ENCODE measurements around the gene SH2D1B.
A peak's percentile ranks its signal among the peaks of the same experiment; 100 is the strongest.

The SH2D1B gene

DNA sequence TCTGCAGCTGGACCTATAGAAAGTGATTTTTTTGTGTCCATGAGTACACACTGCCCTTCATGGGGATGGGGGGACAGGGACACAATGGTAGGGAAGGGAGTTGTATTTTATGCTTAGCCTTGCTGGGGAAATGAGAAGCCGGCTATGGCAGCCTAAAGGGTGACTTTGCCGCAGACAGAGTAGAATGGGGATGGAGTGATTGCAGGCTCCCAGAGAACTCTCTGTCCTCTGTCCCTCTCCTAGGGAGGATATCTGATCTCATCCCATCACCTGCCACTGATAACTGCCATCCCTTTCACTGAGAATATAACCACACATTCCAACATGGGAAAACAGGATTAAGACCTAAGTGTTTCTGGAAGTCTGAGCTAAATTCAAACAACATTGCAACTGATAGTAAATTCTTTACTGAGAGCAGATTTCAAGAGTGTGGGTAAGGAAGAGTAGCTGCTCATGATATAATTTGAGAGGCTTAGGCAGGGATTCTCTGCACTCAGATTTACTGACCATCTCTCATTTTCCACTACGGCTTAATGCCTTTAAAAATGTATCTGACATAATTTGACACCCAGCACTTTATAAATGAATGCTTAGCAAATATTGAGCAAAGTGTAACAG lies 13.9 kb downstream of the SH2D1B start:
- DNase-seq, result no peak

DNA sequence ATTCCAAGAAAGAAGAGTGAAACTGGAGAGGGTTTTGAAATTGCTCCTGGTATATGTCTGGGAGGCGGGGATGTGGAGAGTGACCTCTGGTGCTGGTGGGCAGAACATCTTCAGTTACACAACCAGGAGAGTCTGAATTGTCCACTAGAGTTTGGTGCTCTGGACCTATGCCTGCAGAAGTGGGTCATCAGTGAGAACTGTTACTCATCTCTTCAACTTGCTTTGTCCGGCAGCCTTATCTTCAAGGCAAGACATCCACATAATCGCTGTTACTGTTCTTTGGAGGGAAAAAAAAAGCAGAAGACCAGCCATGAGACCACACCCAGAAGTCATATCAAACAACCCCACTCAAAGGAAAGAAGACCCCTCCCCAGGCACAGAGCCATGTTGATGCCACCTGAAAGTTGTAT lies 14.9 kb downstream of the SH2D1B start:
- no peak for DNase-seq

DNA sequence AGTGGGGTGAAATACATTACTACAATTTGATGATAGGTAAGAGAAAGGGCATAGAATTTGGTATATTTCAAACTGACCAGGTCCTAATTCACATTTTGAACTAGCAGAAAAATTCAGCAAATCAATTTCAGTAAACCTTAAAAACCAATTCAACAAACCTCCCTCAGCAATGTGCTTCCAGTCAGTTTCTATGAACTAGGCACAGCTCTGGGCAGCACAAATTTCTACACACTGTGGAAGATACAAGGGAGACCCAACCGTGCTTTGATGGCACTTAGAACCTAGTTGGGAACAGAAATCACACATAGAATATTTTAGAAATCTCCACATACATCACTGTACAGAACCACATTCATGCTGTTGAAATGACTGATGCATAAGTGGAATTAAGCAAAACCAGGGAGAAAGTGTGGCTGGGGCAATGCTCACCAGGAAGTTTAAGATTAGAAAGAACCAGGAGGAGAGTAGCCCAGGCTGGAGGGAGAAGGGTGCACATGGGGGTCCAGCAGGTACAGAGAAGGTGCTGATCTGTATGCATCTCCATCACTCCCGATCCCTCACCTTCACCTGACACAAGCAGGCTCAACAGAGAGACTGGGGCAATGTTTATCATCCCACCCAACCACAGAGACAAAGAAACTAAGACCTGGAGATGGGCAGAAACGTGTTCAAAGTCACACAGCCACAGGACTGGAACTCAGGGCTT lies 15.6 kb downstream of the SH2D1B start:
- no peak for DNase-seq

DNA sequence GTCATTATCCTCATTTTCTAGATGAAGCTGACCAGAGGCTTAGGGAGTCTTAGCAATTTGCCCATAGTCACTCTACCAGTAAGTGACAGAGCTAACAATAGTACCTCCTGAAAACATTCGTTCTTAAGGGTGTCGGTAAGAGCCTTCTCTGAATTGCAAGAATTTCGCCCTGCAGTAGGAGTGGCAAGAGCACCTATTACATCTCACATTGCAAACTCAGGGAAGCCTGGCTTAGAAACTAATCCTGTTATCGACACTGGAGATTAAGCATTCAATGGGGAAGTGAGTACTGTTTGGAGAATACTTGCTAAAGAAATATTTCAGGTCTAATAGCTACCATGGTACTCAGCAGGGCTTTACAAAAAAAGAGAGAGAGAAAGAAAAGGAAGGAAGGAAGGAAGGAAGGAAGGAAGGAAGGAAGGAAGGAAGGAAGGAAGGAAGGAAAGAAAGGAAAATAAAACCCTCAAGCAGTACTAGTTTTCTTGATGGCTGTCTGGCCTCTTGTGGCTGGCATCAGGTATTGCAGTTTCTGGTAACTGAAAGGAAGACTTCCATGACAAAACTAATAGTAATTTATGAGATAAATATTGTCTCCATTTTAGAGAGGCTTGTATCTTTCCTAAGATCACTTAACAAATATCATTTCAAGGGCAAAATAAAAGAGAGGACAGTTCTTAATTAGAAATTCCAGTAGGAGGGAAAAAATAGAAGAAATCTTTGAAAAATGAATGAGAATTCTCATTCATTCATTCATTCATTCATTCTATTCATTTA lies 20.0 kb downstream of the SH2D1B start:
- DNase-seq, result peak; percentile 71

DNA sequence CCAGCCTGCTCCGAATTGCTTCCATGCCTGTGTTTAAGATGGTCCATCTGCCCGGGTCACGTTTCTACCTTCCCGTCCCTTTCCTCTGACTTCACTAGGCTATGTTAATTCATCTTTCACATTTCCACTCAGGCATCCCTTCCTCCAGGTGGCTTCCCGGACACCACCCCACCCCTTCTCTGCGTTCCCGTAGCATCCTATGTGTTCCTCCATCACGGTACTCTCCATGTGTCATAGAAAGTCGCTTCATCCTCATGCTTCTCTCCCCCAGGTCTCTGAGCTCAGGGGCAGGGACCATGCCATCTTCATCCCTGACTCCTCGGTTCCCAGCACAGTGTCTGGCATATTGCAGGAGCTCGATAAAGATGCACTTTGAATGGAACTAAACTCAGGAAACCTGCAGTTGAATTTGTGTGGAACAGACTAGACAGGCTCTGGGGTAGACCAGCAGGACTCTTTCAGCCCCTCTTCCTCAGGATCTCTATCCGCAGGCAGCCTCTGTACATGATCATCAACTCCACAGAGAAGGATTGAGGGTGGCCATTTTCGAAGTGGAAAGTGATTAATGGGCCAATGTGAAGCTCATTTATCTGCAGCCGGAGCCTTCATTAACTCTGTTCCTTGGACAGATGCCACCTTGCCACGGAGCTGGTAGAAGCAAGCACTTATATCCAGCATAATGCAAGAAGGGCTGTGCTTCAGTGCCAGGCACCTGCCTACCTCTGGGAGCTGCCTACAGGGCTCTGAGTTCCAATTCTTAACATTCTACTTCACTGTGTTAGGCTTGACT lies 21.3 kb downstream of the SH2D1B start:
- DNase-seq, result no peak

- no peak for DNase-seq
Observed at GRCh38 chr1:162389971-162390370, 22.0 kb downstream of the SH2D1B start.

DNA sequence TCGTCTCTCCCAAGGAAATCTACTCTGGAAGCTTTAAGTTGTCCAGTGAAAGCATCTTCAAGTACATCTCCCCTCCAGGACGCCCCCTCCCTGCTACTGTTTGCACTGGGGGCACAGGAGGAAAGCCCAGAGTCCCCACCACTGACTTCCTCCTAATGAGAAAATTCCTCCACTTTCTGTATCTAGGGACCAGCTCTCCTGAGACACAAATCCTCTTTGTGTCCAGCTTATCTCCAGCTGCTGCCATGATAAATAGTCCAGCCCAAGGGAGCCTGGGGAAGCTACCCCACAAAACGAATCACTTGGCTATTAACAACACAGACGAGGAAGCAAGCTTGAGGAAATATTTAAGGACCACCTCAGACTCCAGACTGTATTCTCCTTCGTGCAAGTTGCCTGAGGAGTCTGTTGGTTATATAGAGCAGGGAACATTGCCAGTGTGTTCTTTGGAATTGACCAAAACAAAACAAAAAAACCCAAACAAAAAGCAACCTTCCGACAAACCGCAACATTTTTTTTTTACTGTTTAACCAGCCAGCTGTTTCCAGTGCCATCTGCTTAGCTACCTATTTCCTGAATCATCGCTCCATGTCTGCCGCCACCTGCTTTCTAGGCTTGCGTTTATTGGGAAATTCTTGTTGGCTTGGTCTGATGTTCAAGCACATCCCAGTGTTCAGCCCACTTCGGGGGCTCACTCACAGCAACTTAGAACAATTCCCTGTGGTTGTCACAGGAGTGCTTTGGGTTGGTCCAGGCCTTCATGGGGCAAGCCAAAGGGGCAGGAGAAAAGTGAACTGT lies 22.7 kb downstream of the SH2D1B start:
- peak; percentile 32 for DNase-seq

GRCh38 chr1:162388615-162389014 lies 23.3 kb downstream of the SH2D1B start:
- no peak for DNase-seq

DNA sequence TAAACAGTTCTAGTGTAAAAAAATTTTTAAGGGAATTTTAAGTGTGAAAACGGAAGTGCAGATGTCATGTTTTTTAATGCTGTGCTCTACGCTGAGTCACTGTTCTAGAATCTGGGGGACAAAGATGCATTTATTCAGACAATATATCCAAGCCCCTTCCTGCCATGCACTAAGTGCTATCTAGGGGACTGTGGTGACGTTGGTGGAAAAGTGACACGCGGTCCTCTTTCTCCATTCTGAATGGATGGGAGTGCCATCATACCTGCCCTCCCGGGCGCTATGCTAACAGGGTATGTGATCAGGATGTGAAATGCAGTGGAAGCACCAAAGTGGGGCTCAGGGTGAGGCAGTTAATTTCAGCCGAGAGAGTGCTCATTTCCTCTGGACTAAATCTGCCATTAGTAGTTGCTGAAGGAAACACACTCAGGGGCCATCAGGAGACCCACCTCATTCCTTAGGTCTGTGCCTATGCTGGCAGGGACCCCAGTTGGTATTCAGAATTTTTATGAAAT lies 23.8 kb downstream of the SH2D1B start:
- no peak for DNase-seq

DNA sequence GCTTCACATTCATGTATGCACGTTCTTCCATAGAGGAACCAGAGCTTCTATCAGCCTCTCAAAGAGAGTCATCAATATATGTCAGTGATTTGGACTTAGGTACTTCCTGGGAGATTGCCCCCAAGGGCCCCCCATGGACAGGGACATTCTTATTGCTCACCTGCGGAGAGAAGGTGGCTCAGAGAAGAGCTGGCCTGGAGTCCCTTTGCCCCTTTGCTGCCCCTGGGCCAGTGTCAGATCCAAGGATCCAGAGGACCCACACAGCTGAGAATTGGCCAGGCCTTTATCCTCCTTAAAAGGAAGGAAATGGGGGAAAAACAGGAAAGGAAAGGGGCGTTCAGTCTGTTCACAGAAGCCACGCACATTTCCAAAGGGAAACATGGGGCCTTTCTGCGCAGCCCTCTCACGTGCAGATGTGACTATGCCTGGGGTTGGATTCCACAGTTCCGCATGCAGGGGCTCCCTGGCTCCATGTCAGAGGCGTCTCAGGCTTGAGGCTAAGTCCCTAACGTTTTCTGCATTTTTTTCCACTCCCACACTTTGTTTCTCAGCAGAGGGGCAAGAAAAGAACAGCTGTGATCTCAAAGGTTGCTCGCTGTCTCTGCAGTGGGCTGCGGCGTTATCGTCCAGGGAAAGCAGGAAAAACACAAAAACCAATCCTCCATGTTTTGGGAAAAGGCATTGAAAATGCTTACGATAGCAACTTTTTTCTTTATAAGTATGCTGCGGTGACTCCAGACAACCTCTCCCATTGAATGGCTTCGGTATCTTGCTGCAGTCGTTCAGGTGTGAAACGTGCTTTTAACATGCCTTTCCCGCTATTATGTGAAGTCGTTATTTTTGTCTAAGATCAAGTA lies 24.5 kb downstream of the SH2D1B start:
- no peak for DNase-seq

GRCh38 chr1:162386292-162387225 lies 25.4 kb downstream of the SH2D1B start:
- DNase-seq, result no peak

- DNase-seq, result no peak
Observed at GRCh38 chr1:162385702-162386101, 26.2 kb downstream of the SH2D1B start.

DNA sequence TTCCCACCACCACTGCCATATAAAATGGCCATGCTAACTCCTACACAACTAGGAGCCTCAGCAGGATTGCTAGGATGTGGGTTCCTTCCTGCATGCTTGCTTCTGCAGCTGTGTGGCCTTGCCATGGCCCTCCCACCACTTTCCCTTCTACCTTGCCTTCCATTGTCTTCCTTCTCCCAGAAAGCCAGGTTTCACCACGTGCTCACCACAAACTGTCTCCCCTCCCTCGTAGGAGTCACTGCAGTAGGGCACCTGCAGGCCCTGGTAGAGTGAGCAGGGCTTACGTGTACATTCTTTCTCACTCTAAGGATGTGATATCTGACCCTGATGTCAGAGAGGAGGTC lies 26.7 kb downstream of the SH2D1B start:
- no peak for DNase-seq

DNA sequence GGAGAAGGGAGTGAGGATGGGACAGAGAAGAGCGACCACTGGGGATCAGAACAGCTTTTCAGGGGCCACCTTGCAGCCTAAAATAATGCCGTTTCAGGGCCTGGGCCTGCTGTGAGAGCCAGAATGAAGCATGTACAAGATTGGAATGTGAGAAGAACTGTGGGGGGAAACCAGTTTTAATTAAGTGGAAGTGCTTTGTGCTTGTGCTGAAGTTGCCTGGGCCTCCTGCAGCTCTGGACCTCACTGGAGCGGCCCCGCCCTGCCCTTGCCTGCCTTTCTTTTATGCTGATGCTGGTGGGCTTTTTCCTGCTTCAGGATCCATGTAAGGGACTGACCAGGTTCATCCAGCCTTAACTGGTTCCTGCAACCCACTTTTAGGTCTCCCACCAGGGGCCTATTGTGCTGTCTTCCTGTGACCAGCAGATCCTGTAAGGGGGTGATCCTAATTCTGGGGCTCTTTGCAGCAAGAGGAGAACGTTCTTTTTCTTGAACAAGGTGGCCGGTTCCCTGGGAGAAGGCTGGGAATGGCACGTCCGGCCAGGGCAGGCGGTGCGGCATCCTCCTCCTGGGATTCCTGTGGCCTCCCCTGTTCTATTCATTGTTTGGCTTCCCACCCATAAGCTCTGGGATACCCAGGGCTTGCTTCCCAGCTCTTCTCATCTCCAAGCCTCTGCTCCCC lies 27.2 kb downstream of the SH2D1B start:
- DNase-seq, result no peak

DNA sequence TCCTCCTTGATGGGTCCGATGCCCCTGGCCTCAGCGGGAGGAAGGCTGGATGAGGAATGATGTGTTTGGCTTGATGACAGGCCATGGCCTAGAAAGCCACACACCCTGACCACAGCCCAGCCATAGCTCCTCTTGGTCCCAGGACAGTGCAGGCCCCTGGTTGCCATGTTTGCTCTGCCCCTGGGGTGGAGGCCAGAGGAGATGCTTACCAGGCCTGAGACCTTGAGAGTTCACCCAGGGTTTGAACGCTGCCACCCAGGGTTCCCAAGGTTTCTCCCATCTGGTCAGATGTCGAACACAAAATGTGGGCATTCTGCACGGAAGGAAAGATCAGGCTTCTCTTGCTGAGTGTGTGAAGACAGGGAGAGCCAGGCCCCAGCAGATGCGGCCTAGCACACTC lies 27.8 kb downstream of the SH2D1B start:
- no peak for DNase-seq

- DNase-seq, result no peak
Observed at GRCh38 chr1:162383516-162383915, 28.4 kb downstream of the SH2D1B start.

DNA sequence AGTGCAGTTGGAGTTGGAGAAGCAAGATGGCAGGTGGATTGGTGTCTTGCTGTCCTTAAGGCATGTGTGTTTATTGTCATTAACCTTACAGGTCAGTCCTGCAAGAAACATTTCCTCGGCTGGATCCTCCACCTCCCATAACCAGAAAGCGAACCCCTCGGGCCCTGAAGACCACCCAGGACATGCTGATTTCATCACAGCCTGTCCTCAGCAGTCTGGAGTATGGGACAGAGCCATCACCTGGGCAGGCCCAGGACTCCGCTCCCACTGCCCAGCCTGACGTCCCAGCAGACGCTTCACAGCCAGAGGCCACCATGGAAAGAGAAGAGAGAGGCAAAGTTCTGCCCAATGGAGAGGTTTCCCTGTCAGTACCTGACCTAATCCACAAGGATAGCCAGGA lies 28.8 kb downstream of the SH2D1B start:
- DNase-seq, result no peak

DNA sequence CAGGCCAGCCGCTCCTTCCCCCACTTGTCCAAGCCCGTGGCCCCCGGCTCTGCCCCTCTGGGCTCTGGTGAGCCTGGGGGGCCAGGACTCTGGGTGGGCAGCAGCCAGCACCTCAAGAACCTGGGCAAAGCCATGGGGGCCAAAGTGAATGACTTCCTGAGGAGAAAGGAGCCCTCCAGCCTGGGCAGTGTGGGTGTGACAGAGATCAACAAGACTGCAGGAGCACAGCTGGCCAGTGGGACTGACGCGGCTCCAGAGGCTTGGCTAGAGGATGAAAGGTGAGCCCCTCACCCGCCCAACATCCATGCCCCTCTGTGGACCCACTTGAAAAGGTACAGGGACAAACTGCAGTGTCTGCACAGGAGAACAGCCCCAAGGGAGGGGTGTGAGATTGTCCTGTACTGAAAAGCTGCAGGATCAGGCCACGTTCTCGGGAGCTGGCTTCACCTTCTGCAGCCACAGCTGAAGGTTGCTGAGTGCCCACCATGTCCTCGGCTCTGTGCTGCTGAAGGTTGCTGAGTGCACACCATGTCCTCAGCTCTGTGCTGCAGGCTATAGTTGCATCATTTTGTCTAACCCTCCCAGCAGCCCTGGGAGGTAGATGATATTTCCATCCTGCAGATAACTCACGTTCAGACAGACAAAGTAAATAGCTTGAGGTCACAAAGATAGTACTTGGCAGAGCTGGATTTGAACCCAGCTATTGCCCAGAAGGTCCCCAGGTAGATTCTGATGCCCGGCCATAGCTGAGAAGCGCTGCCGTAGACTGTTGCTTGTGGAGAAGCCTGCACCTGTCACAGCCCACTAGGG lies 29.8 kb downstream of the SH2D1B start:
- DNase-seq, result no peak

DNA sequence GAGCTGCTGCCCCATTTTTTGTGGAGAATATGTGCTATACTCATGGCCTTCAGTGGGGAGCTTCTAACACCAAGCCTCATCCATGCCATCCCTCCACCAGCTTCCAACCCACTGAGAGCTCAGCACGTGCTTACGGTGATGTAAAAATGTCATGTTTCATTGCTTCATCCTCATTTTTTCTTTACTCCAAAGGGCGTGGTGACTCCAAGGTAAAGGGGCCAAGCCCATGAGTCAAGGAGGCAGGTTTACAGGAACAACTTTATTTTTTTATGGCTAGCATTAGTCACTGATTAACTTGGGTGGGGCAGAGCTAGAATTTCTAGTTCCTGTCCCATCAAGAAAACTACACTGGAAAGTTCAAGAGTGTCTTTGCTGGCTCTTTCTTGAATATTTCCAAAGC lies 30.6 kb downstream of the SH2D1B start, which contains the start of gene C1orf226:
TSS of gene C1orf226 (plus strand) at position 346 of the 400 bp plus-strand sequence. CDS start 174 bp downstream, outside the sequence.
- DNase-seq, result no peak
